ENCODE data around the gene GRB2.

DNA sequence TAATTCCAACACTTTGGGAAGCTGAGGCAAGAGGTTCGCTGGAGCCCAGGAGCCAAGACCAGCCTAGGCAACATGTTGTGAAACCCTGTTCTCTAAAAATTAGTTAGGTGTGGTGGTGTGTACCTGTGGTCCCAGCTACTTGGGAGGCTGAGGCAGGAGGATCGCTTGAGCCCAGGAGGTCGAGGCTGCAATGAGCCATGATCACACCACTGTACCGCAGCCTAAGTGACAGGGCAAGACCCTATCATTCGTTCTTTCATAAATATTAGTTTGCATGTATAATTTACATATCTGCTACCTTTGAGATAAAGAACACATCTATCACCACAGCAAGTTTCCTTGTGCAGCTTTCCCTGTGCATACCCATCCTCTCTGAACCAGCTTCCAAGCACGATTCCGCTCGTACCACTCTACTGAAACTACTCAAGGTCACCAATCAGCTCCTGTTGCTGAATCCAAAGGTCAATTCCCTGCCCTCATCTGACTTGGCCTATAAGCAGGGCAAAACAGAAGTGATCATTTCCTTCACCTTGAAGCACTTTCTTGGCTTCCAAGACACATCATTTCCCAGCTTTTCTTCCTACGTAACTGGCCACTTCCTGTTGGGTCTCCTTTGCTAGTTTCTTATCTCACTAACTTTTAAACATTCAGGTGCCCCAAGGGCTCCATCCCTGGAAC is 49.1 kb downstream of the GRB2 start:
- TF ChIP-seq, protein P1, sequence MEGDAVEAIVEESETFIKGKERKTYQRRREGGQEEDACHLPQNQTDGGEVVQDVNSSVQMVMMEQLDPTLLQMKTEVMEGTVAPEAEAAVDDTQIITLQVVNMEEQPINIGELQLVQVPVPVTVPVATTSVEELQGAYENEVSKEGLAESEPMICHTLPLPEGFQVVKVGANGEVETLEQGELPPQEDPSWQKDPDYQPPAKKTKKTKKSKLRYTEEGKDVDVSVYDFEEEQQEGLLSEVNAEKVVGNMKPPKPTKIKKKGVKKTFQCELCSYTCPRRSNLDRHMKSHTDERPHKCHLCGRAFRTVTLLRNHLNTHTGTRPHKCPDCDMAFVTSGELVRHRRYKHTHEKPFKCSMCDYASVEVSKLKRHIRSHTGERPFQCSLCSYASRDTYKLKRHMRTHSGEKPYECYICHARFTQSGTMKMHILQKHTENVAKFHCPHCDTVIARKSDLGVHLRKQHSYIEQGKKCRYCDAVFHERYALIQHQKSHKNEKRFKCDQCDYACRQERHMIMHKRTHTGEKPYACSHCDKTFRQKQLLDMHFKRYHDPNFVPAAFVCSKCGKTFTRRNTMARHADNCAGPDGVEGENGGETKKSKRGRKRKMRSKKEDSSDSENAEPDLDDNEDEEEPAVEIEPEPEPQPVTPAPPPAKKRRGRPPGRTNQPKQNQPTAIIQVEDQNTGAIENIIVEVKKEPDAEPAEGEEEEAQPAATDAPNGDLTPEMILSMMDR (IDR thresholded peaks at IDR 0.05), result no peak
- TF ChIP-seq, protein P2, sequence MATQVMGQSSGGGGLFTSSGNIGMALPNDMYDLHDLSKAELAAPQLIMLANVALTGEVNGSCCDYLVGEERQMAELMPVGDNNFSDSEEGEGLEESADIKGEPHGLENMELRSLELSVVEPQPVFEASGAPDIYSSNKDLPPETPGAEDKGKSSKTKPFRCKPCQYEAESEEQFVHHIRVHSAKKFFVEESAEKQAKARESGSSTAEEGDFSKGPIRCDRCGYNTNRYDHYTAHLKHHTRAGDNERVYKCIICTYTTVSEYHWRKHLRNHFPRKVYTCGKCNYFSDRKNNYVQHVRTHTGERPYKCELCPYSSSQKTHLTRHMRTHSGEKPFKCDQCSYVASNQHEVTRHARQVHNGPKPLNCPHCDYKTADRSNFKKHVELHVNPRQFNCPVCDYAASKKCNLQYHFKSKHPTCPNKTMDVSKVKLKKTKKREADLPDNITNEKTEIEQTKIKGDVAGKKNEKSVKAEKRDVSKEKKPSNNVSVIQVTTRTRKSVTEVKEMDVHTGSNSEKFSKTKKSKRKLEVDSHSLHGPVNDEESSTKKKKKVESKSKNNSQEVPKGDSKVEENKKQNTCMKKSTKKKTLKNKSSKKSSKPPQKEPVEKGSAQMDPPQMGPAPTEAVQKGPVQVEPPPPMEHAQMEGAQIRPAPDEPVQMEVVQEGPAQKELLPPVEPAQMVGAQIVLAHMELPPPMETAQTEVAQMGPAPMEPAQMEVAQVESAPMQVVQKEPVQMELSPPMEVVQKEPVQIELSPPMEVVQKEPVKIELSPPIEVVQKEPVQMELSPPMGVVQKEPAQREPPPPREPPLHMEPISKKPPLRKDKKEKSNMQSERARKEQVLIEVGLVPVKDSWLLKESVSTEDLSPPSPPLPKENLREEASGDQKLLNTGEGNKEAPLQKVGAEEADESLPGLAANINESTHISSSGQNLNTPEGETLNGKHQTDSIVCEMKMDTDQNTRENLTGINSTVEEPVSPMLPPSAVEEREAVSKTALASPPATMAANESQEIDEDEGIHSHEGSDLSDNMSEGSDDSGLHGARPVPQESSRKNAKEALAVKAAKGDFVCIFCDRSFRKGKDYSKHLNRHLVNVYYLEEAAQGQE (IDR thresholded peaks at IDR 0.05; ENCODE audit: insufficient read depth in 1 of 2, low read depth in 2 of 2, low read length in 1 of 2), result no peak

Measured in Panc1 (cell line).